HG02642 (cell line): ENCODE data around the gene TMEM222.
"Not testable (repeated sequence)": the region's sequence is repeated elsewhere in the genome, so short reads cannot be mapped to it uniquely, and the experiment has no call there.

Experiments used
- ATAC-seq: cut with Tn5 transposase; IDR thresholded peaks from one replicate; pipeline ENCODE4 v1.9.1; 2021; ENCODE audit warnings: mild to moderate bottlenecking; ENCODE audit not compliant: unreplicated experiment, poor library complexity

The TMEM222 gene

GRCh38 chr1:27372808-27373690 lies 51.1 kb downstream of the TMEM222 start:
- no peak for ATAC-seq

GRCh38 chr1:27374362-27375086 lies 52.6 kb downstream of the TMEM222 start, which contains the start of gene FCN3:
Gene FCN3, minus strand, starts transcription at chr1:27374824. Its CDS starts 6 bp downstream, at chr1:27374818.
- no peak for ATAC-seq

GRCh38 chr1:27377760-27378495 lies 56.0 kb downstream of the TMEM222 start:
- ATAC-seq = no peak

- no peak for ATAC-seq
Measured at GRCh38 chr1:27379564-27380122, 57.7 kb downstream of the TMEM222 start.

- no peak for ATAC-seq
Measured at GRCh38 chr1:27380224-27380623, 58.3 kb downstream of the TMEM222 start.

- no peak for ATAC-seq
Measured at GRCh38 chr1:27380766-27381733, 59.1 kb downstream of the TMEM222 start.

- ATAC-seq = no peak
Measured at GRCh38 chr1:27381969-27382762, 60.2 kb downstream of the TMEM222 start.

GRCh38 chr1:27383039-27383605 lies 61.2 kb downstream of the TMEM222 start, which contains the start of gene CD164L2:
Gene CD164L2, minus strand, starts transcription at chr1:27383333. Its CDS starts 94 bp downstream, at chr1:27383239.
- ATAC-seq = no peak

- no peak for ATAC-seq
Measured at GRCh38 chr1:27383661-27384060, 61.7 kb downstream of the TMEM222 start.

- not testable (repeated sequence) for ATAC-seq
Measured at GRCh38 chr1:27384797-27385196, 62.8 kb downstream of the TMEM222 start.
